GM19239 (cell line): ENCODE results near the gene LY6G6C.
A peak's percentile ranks its signal among the peaks of the same experiment; 100 is the strongest.
"Not testable (repeated sequence)": the region's sequence is repeated elsewhere in the genome, so short reads cannot be mapped to it uniquely, and the experiment has no call there.

Source experiments
- DNase-seq: peaks from one replicate; pipeline ENCODE4 v3.0.0; 2011; ENCODE audit warnings: low spot score; ENCODE audit not compliant: insufficient read length
- FAIRE-seq: peaks from 2 replicates; lab custom pipeline; 2011; peaks lifted over from hg19 to GRCh38; lab: Jason Lieb, UNC

The LY6G6C gene

GRCh38 chr6:31709157-31709556 lies 12.4 kb downstream of the LY6G6C start:
- FAIRE-seq, DNase-seq: not testable (repeated sequence)

- DNase-seq (no peak), FAIRE-seq (no peak)
These were observed 13.3 kb downstream of the LY6G6C start for GRCh38 chr6:31708224-31708623.

GRCh38 chr6:31707701-31708100 lies 13.8 kb downstream of the LY6G6C start:
- DNase-seq (no peak), FAIRE-seq (no peak)

GRCh38 chr6:31706599-31706998 lies 14.9 kb downstream of the LY6G6C start, which contains the start of gene LY6G6F:
TSS of gene LY6G6F (plus strand) at chr6:31706866. CDS start at chr6:31706907, 41 bp downstream.
- no peak for FAIRE-seq

GRCh38 chr6:31705931-31706330 lies 15.6 kb downstream of the LY6G6C start:
- FAIRE-seq (no peak), DNase-seq (no peak)

More at GRCh38 chr6:31706599-31706998, 14.9 kb downstream of the LY6G6C start, which contains the start of gene LY6G6F:
- no peak for DNase-seq

GRCh38 chr6:31702819-31703716 lies 18.5 kb downstream of the LY6G6C start, which contains the start of gene ABHD16A:
TSS of gene ABHD16A (minus strand) at chr6:31703324. CDS start at chr6:31703281, 43 bp downstream.
- DNase-seq (peak; percentile 97), FAIRE-seq (peak; percentile 97)

- peak; percentile 4 for FAIRE-seq
- no peak for DNase-seq
These were observed 19.1 kb downstream of the LY6G6C start for GRCh38 chr6:31702405-31702818.

- FAIRE-seq (peak; percentile 31), DNase-seq (no peak)
These were observed 19.7 kb downstream of the LY6G6C start for GRCh38 chr6:31701666-31702404.

GRCh38 chr6:31700740-31701401 lies 20.7 kb downstream of the LY6G6C start:
- DNase-seq, result no peak

GRCh38 chr6:31697555-31697954 lies 24.0 kb downstream of the LY6G6C start:
- DNase-seq, result no peak
- no peak for FAIRE-seq

More at GRCh38 chr6:31700740-31701401, 20.7 kb downstream of the LY6G6C start:
- no peak for FAIRE-seq

- DNase-seq, result no peak
- FAIRE-seq, result no peak
These were observed 28.0 kb downstream of the LY6G6C start for GRCh38 chr6:31693535-31693934.

- FAIRE-seq (no peak), DNase-seq (no peak)
These were observed 28.7 kb downstream of the LY6G6C start for GRCh38 chr6:31692886-31693285.

GRCh38 chr6:31692353-31692752 lies 29.2 kb downstream of the LY6G6C start:
- DNase-seq (no peak), FAIRE-seq (no peak)

- no peak for FAIRE-seq
These were observed 29.9 kb downstream of the LY6G6C start for GRCh38 chr6:31691564-31692108.

GRCh38 chr6:31691078-31691463 lies 30.5 kb downstream of the LY6G6C start:
- DNase-seq (no peak), FAIRE-seq (no peak)

More at GRCh38 chr6:31691564-31692108, 29.9 kb downstream of the LY6G6C start:
- no peak for DNase-seq

GRCh38 chr6:31690231-31691077 lies 31.1 kb downstream of the LY6G6C start:
- DNase-seq (no peak), FAIRE-seq (no peak)

GRCh38 chr6:31689249-31690110 lies 32.1 kb downstream of the LY6G6C start:
- FAIRE-seq (no peak), DNase-seq (no peak)
